IMR-90 (cell line): ENCODE results near the gene BRD4. TPM values are rescaled to one million over a fixed set of nuclear protein-coding genes. Genes with fewer than 3 reads are reported as not detected.

ENCODE experiments used
- ATAC-seq: fragments of 200-7000 bp; cut with Tn5 transposase; 2 replicates; pipeline ENCODE4 v1.9.1; 2020; ENCODE audit warnings: low read depth, mild to moderate bottlenecking, moderate library complexity
- BruUV-seq: library from RNA; stranded (reverse); fragments of 400-500 nt; replicated peaks from 2 replicates; lab custom pipeline; 2021; lab: Mats Ljungman, UMichigan
- CTCF ChIA-PET: fragments of 300-600 bp; formaldehyde crosslinking; extraction: SDS; loops from one replicate; lab custom pipeline; 2021; ENCODE audit warnings: antibody characterized with exemption; lab: Yijun Ruan, JAX
- POLR2A ChIA-PET: fragments of 300-600 bp; sonication (Branson Sonifier 250); formaldehyde crosslinking; loops from one replicate; lab custom pipeline; 2022; ENCODE audit warnings: antibody characterized with exemption; ENCODE audit not compliant: unreplicated experiment; lab: Charles Lee
- DNase-seq: peaks from one replicate; pipeline ENCODE4 v3.0.0; 2013
- H2AFZ ChIP-seq: replicated peaks from 2 replicates; pipeline ENCODE3; 2013; ENCODE audit warnings: low read length, mild to moderate bottlenecking; ENCODE audit not compliant: poor library complexity
- H2AK5ac ChIP-seq: 2 replicates; pipeline ENCODE4 v1.6.1; 2013; ENCODE audit warnings: low read depth, low read length, inconsistent platforms
- H2AK9ac ChIP-seq: replicated peaks from 2 replicates; pipeline ENCODE3; 2013; ENCODE audit warnings: mild to moderate bottlenecking, low read depth, low read length, moderate library complexity; ENCODE audit not compliant: poor library complexity
- H2BK120ac ChIP-seq: 2 replicates; pipeline ENCODE4 v1.6.1; 2013; ENCODE audit warnings: low read depth, low read length, inconsistent platforms
- H2BK15ac ChIP-seq: 3 replicates; pipeline ENCODE4 v1.6.1; 2013; ENCODE audit warnings: low read depth, low read length, inconsistent platforms
- H2BK20ac ChIP-seq: 2 replicates; pipeline ENCODE4 v1.6.1; 2013; ENCODE audit warnings: low read depth, mild to moderate bottlenecking, inconsistent platforms, low read length, moderate library complexity
- H2BK5ac ChIP-seq: 2 replicates; pipeline ENCODE4 v1.6.1; 2013; ENCODE audit warnings: mild to moderate bottlenecking, low read depth, low read length, inconsistent platforms; ENCODE audit not compliant: poor library complexity, severe bottlenecking
- H3K14ac ChIP-seq: replicated peaks from 2 replicates; pipeline ENCODE4 v1.6.1; 2013; ENCODE audit warnings: low read depth, low read length, inconsistent platforms
- H3K18ac ChIP-seq: 2 replicates; pipeline ENCODE4 v1.6.1; 2013; ENCODE audit warnings: low read depth, low read length, control low read depth
- H3K23ac ChIP-seq: 2 replicates; pipeline ENCODE4 v1.6.1; 2013; ENCODE audit warnings: low read depth, low read length, inconsistent platforms
- H3K27ac ChIP-seq: 2 replicates; pipeline ENCODE4 v1.5.1; 2013; ENCODE audit warnings: mild to moderate bottlenecking, control low read depth, low read length; ENCODE audit not compliant: insufficient read depth
- H3K27me3 ChIP-seq: 2 replicates; pipeline ENCODE4 v1.6.1; 2013; ENCODE audit warnings: low read length; ENCODE audit not compliant: control insufficient read depth, insufficient read depth
- H3K36me3 ChIP-seq: 2 replicates; pipeline ENCODE4 v1.6.1; 2013; ENCODE audit warnings: low read length, mixed read lengths; ENCODE audit not compliant: control insufficient read depth, insufficient read depth
- H3K4ac ChIP-seq: 2 replicates; pipeline ENCODE4 v1.6.1; 2013; ENCODE audit warnings: low read depth, low read length, inconsistent platforms
- H3K4me1 ChIP-seq: 2 replicates; pipeline ENCODE4 v1.6.1; 2013; ENCODE audit warnings: low read length, mixed read lengths; ENCODE audit not compliant: control insufficient read depth, insufficient read depth
- H3K4me2 ChIP-seq: 2 replicates; pipeline ENCODE4 v1.6.1; 2013; ENCODE audit warnings: low read depth, mild to moderate bottlenecking, control low read depth, low read length, moderate library complexity
- H3K4me3 ChIP-seq: 2 replicates; pipeline ENCODE4 v1.5.1; 2013; ENCODE audit warnings: low read depth, mild to moderate bottlenecking, control low read depth, low read length, moderate library complexity; ENCODE audit not compliant: insufficient read depth
- H3K56ac ChIP-seq: 2 replicates; pipeline ENCODE4 v1.6.1; 2013; ENCODE audit warnings: low read length, inconsistent platforms; ENCODE audit not compliant: insufficient read depth; ENCODE audit errors: extremely low read depth
- H3K79me1 ChIP-seq, 2 experiments: 2 replicates each; pipeline ENCODE4 v1.6.1; 2013; ENCODE audit warnings: low read length in 2 of 2, inconsistent platforms in 1 of 2, low read depth in 1 of 2
- H3K9ac ChIP-seq: 2 replicates; pipeline ENCODE4 v1.6.1; 2013; ENCODE audit warnings: low read depth, low read length, control low read depth
- H3K9me1 ChIP-seq: 2 replicates; pipeline ENCODE4 v1.6.1; 2013; ENCODE audit warnings: low read length, inconsistent platforms; ENCODE audit not compliant: insufficient read depth
- H3K9me3 ChIP-seq: 2 replicates; pipeline ENCODE4 v1.6.1; 2013; ENCODE audit warnings: low read length; ENCODE audit not compliant: control insufficient read depth, insufficient read depth
- H4K20me1 ChIP-seq: 2 replicates; pipeline ENCODE4 v1.6.1; 2013; ENCODE audit warnings: low read length, inconsistent platforms; ENCODE audit not compliant: insufficient read depth
- H4K5ac ChIP-seq: 2 replicates; pipeline ENCODE4 v1.6.1; 2013; ENCODE audit warnings: mild to moderate bottlenecking, low read depth, low read length, control low read depth
- H4K8ac ChIP-seq, 2 experiments: 2 replicates each; pipeline ENCODE4 v1.6.1; 2013; ENCODE audit warnings: low read depth in 2 of 2, low read length in 2 of 2, control low read depth in 1 of 2, inconsistent platforms in 1 of 2
- H4K91ac ChIP-seq: 2 replicates; pipeline ENCODE4 v1.6.1; 2013; ENCODE audit warnings: low read depth, low read length, inconsistent platforms; ENCODE audit not compliant: insufficient read depth
- CEBPB ChIP-seq: IDR thresholded peaks from 2 replicates; pipeline ENCODE4 v1.6.1; 2012; ENCODE audit warnings: low read depth, low read length, improper control_type of control experiment
- CTCF ChIP-seq: conservative IDR thresholded peaks from 2 replicates; pipeline ENCODE4 v1.5.1; 2012; ENCODE audit warnings: mild to moderate bottlenecking, low read depth, low read length, improper control_type of control experiment
- MAFK ChIP-seq: IDR thresholded peaks from 2 replicates; pipeline ENCODE4 v1.6.1; 2012; ENCODE audit warnings: low read depth, low read length, improper control_type of control experiment
- MXI1 ChIP-seq: IDR thresholded peaks from 2 replicates; pipeline ENCODE4 v1.6.1; 2012; ENCODE audit warnings: low read depth, mild to moderate bottlenecking, low read length, moderate library complexity, borderline replicate concordance
- NFE2L2 ChIP-seq: fragments of 150-350 bp; IDR thresholded peaks from 2 replicates; pipeline ENCODE4 v1.6.1; 2016; ENCODE audit warnings: low read depth, mild to moderate bottlenecking, low read length
- RAD21 ChIP-seq: IDR thresholded peaks from 2 replicates; pipeline ENCODE4 v1.6.1; 2012; ENCODE audit warnings: low read length, improper control_type of control experiment
- RCOR1 ChIP-seq: IDR thresholded peaks from 2 replicates; pipeline ENCODE4 v1.6.1; 2012; ENCODE audit warnings: mild to moderate bottlenecking, low read length, improper control_type of control experiment; ENCODE audit not compliant: insufficient replicate concordance
- RFX5 ChIP-seq: IDR thresholded peaks from 2 replicates; pipeline ENCODE4 v1.8.0; 2012; ENCODE audit warnings: low read depth, mild to moderate bottlenecking, low read length, moderate library complexity
- SMC3 ChIP-seq: fragments of 150-350 bp; IDR thresholded peaks from 2 replicates; pipeline ENCODE4 v1.6.1; 2016; ENCODE audit warnings: low read depth, mild to moderate bottlenecking, antibody characterized with exemption, low read length, moderate library complexity
- USF2 ChIP-seq: fragments of 150-350 bp; IDR thresholded peaks from 2 replicates; pipeline ENCODE4 v1.6.1; 2017; ENCODE audit warnings: mild to moderate bottlenecking, antibody characterized with exemption, low read length, low read depth
- WGBS, 2 experiments: methylation state at CpG; one replicate each; pipeline versions ENCODE4 v1.1.5 to v1.1.7; 2013; ENCODE audit warnings: missing lambda C conversion rate in 2 of 2; ENCODE audit not compliant: insufficient read length in 1 of 2; ENCODE audit errors: extremely low coverage in 2 of 2; 5-methylcytosine and 5-hydroxymethylcytosine counted together
- dilution Hi-C: fragments of 300-500 bp; cut with HindIII; formaldehyde crosslinking; loops from one replicate; pipeline ENCODE4 v1.14.3; 2018; ENCODE audit warnings: low sequenced_read_pairs; ENCODE audit not compliant: unreplicated experiment
- in situ Hi-C: fragments of 300-500 bp; cut with MboI; formaldehyde crosslinking; loops from 3 replicates; pipeline ENCODE4 v1.14.3; 2019; ENCODE audit warnings: low sequenced_read_pairs, inconsistent platforms, mixed read lengths
- intact Hi-C: fragments of 100-400 bp; cut with micrococcal nuclease; formaldehyde crosslinking; loops from 2 replicates; pipeline ENCODE4 v1.10.0; 2022
- polyA plus RNA-seq, 3 experiments: library from polyadenylated mRNA; depleted of rRNA; stranded (reverse); fragments of >200 nt; gene quantifications; 2 replicates each; pipeline ENCODE4 v1.2.3, GENCODE V29; 2012; ENCODE audit warnings: low replicate concordance in 1 of 3
- total RNA-seq: library from RNA; depleted of rRNA; stranded (reverse); fragments of >200 nt; gene quantifications from 2 replicates; pipeline ENCODE4 v1.2.3, GENCODE V29; 2012

The BRD4 gene
- total and polyA plus RNA-seq, 2 of the 4 experiments (the other 2 are of a cell fraction) = 7.0 to 21.1 TPM

DNA sequence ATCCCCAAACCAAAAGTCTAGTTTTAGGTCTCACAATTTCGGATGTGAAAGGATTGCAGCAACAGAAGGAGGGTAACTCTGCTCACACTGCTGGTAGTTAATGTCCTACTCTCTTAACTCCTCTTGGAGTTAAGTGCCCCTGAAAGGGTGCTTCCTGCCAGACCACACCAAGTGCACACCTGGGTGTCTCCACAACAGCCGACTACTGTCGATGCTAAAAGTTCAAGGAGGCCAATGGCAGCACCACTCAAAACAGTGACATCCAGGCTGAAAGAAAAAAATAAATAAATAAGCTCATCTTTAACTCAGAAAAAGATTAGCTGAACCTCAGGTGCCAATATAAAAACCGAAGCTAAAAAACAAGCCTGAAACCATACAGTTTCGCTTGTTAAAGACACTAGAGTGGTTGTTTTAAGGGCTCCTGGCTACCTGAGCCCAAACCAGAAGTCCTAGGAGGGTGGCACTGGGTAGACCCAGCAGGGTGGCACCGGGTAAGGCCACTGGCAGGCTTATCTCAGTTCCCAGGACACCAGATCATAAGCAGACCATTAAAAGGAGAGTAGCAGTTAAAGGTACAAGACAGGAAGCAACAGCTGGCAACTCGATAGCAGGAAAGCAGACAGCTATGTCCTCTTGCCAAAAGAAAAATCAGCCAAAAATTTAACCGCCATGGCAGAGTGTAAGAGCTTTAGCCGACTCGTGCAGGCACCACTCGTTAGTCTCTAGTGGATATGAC, 39.3 kb downstream of the BRD4 start (continued):
- no peak for TF ChIP-seq NFE2L2
- TF ChIP-seq RAD21 = no peak

DNA sequence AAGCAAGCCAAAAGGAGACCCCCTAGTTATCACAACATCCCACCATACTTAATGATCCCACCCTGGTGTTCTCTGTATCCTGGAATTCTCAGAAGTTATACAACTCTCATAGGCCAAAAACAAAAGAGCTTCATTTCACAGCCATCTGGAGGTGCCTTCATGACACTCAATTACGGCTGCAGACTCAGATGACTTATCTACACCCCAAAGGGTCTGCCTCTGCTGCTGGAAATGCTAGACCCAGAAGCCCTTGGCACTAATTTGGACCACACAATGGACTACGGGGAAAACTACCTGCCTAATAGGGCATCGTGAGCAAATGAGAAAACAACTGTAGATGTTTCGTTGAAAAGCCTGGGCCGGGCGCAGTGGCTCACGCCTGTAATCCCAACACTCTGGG, 40.2 kb downstream of the BRD4 start:
- TF ChIP-seq USF2 = no peak
- TF ChIP-seq MAFK = no peak
- no peak for TF ChIP-seq CTCF
- no peak for TF ChIP-seq SMC3
- TF ChIP-seq MXI1 = no peak
- no peak for TF ChIP-seq CEBPB
- TF ChIP-seq RFX5 = no peak
- TF ChIP-seq RCOR1 = no peak
- no peak for TF ChIP-seq NFE2L2
- WGBS, 2 experiments = 97% methylated on average over 5 of the region's 7 CpGs; no CpG with 5 or more reads in 1 of the 2 experiments
- Histone ChIP-seq H3K56ac (no peak overlapping the region; the same call in 1 of the 2 replicates), H4K20me1 (peaks cover 99% of the 10 kb centered on the region), H3K9me3 (no peaks in the 10 kb centered on the region), H3K4ac (no peak overlapping the region), H3K14ac (no peak overlapping the region), H4K8ac (no peak overlapping the region), H3K79me1 (peaks cover 3 to 91% of the 10 kb centered on the region in 2 experiments; a peak in 3 of 4 replicates), H3K4me3 (no peak overlapping the region), H2BK15ac (no peak overlapping the region), H2AK9ac (no peak overlapping the region), H3K27me3 (no peaks in the 10 kb centered on the region), H2BK5ac (no peak overlapping the region), H2BK20ac (no peak overlapping the region), H3K18ac (no peak overlapping the region), H3K4me1 (peaks cover 48% of the 10 kb centered on the region), H4K5ac (no peak overlapping the region), H2AK5ac (no peak overlapping the region), H3K4me2 (no peak overlapping the region), H4K91ac (no peak overlapping the region), H3K36me3 (peaks cover 1% of the 10 kb centered on the region; the same call in 1 of the 2 replicates), H3K9ac (no peak overlapping the region), H3K23ac (no peak overlapping the region), H2BK120ac (no peak overlapping the region), H2AFZ (no peak overlapping the region), H3K9me1 (peaks cover 59% of the 10 kb centered on the region), H3K27ac (no peak overlapping the region)
- DNase-seq (no peak), ATAC-seq (no peak)
- ChIA-PET CTCF (interaction anchor here (0.5 to 1.1 kb wide), 4 partner anchors 9 to 125 kb away, joined by 3 read pairs; no protein-coding TSS in a partner anchor), POLR2A (interaction anchor here (0.6 to 0.8 kb wide), 2 partner anchors 9 to 185 kb away, joined by 3 to 4 read pairs; no protein-coding TSS in a partner anchor)
- intact Hi-C loops = loop anchor here (5.0 kb wide), 1 partner anchor 35 kb away; no protein-coding TSS in a partner anchor
- in situ Hi-C loops = no loop called here
- no TSS peak for BruUV-seq
- dilution Hi-C loops = no loop called here
